Lower lobe of right lung (tissue), 2 donors: ENCODE measurements around the gene AWAT1. TPM values are rescaled to one million over a fixed set of nuclear protein-coding genes. Genes with fewer than 3 reads are reported as not detected.

Experiments used
- ATAC-seq, 2 donors: fragments of 200-7000 bp; cut with Tn5 transposase; one replicate each; pipeline ENCODE4 v1.9.1; 2020 to 2022; ENCODE audit warnings: mild to moderate bottlenecking in 2 of 2, moderate library complexity in 2 of 2
- DNase-seq: peaks from one replicate; pipeline ENCODE4 v3.0.0-alpha.2; 2020
- H3K27ac ChIP-seq: fragments of 200-600 bp; one replicate; pipeline ENCODE4 v1.8.0; 2022
- H3K27me3 ChIP-seq: fragments of 200-600 bp; one replicate; pipeline ENCODE4 v1.8.0; 2022; ENCODE audit warnings: low read depth
- H3K36me3 ChIP-seq: fragments of 200-600 bp; one replicate; pipeline ENCODE4 v1.8.0; 2022; ENCODE audit warnings: mild to moderate bottlenecking
- H3K4me1 ChIP-seq: fragments of 200-600 bp; one replicate; pipeline ENCODE4 v1.8.0; 2022
- H3K4me3 ChIP-seq: fragments of 200-600 bp; one replicate; pipeline ENCODE4 v1.8.0; 2022; ENCODE audit warnings: mild to moderate bottlenecking
- H3K9me3 ChIP-seq: fragments of 200-600 bp; one replicate; pipeline ENCODE4 v1.8.0; 2022
- intact Hi-C: fragments of 100-400 bp; cut with DNase I; formaldehyde crosslinking; loops from one replicate; pipeline ENCODE4 v1.11.0; 2022
- total RNA-seq: library from RNA; stranded (reverse); fragmentation: NEBNext Ultra II Directional; extraction: Animal tissue kit (Norgen Biotek cat#: 25700); gene quantifications from one replicate; pipeline ENCODE4 v1.2.1, GENCODE V29; 2021
- TF ChIP-seq, protein P1 (sequence below): fragments of 200-600 bp; IDR thresholded peaks from one replicate; pipeline ENCODE4 v1.8.0; 2022; ENCODE audit warnings: antibody characterized with exemption, mild to moderate bottlenecking
- donor health status: DM: no; HTN: yes; CAD: no; lungs with severe emphysema.

AWAT1 gene
- total RNA-seq, 1 donor from 2014 or later, result not detected

GRCh38 chrX:70254063-70254400, 19.6 kb downstream of the AWAT1 start:
- no peak overlapping the region for H3K27ac ChIP-seq
- no peak overlapping the region for H3K4me3 ChIP-seq
- no peaks in the 10 kb centered on the region for H3K27me3 ChIP-seq
- TF ChIP-seq, protein P1, sequence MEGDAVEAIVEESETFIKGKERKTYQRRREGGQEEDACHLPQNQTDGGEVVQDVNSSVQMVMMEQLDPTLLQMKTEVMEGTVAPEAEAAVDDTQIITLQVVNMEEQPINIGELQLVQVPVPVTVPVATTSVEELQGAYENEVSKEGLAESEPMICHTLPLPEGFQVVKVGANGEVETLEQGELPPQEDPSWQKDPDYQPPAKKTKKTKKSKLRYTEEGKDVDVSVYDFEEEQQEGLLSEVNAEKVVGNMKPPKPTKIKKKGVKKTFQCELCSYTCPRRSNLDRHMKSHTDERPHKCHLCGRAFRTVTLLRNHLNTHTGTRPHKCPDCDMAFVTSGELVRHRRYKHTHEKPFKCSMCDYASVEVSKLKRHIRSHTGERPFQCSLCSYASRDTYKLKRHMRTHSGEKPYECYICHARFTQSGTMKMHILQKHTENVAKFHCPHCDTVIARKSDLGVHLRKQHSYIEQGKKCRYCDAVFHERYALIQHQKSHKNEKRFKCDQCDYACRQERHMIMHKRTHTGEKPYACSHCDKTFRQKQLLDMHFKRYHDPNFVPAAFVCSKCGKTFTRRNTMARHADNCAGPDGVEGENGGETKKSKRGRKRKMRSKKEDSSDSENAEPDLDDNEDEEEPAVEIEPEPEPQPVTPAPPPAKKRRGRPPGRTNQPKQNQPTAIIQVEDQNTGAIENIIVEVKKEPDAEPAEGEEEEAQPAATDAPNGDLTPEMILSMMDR, result no peak
- no peaks in the 10 kb centered on the region for H3K9me3 ChIP-seq
- intact Hi-C loops, result no loop called here
- no peaks in the 10 kb centered on the region for H3K4me1 ChIP-seq
- no peak for DNase-seq
- no peaks in the 10 kb centered on the region for H3K36me3 ChIP-seq
- ATAC-seq, result no peak

DNA sequence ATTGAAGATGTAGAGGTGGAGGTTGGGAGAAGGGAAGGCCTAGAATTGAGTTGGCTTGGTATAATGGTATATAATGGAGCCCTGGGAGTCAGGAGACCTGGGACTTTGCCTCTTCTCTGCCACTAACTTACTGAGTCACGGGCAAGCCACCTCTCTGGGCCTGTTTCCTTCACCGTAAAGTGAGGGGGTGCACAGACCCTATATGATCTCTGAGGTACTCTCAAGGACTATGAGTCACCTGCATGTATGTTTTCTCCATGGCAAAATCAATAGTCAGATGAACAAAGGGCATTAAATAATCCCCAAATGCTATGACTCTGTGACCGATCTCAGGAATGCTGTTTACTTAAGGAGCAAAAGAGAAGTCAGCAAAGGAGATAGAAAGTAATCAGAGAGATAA, 20.5 kb downstream of the AWAT1 start:
- TF ChIP-seq, protein P1, result no peak
- ATAC-seq (no peak), DNase-seq (no peak)
- Histone ChIP-seq H3K27me3 (no peaks in the 10 kb centered on the region), H3K4me3 (no peak overlapping the region), H3K36me3 (no peaks in the 10 kb centered on the region), H3K27ac (no peak overlapping the region), H3K9me3 (no peaks in the 10 kb centered on the region), H3K4me1 (no peaks in the 10 kb centered on the region)
- intact Hi-C loops, result no loop called here

DNA sequence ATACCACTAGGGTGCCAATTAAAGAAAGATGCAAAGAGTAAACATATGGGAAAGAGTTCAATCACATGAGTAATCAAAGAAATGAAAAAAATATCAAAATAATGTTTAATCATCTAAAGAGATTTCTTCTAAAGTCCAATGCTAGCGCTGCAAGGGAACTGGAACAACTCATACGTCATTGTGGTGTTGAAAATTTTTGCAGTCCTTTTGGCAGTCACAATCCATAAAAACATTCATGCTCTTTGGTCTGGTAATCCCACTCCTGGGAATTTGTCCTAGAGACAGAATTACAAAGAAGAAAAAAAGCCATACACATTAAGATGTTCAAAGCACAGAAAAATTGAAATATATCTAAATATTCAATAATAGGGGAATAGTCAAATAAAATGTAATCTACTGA, 21.0 kb downstream of the AWAT1 start:
- TF ChIP-seq, protein P1, result no peak
- no peak for DNase-seq
- H3K27ac ChIP-seq, result no peak overlapping the region
- no peaks in the 10 kb centered on the region for H3K4me1 ChIP-seq
- H3K4me3 ChIP-seq, result no peak overlapping the region
- H3K27me3 ChIP-seq, result no peaks in the 10 kb centered on the region
- H3K9me3 ChIP-seq, result no peaks in the 10 kb centered on the region
- intact Hi-C loops, result no loop called here
- no peaks in the 10 kb centered on the region for H3K36me3 ChIP-seq
- ATAC-seq, result no peak

GRCh38 chrX:70257423-70258288, 23.2 kb downstream of the AWAT1 start:
- intact Hi-C loops, result no loop called here
- Histone ChIP-seq H3K9me3 (no peaks in the 10 kb centered on the region), H3K4me1 (no peaks in the 10 kb centered on the region), H3K27ac (no peak overlapping the region), H3K4me3 (no peak overlapping the region), H3K27me3 (no peaks in the 10 kb centered on the region), H3K36me3 (no peaks in the 10 kb centered on the region)
- TF ChIP-seq, protein P1, result no peak
- DNase-seq (no peak), ATAC-seq (no peak)

DNA sequence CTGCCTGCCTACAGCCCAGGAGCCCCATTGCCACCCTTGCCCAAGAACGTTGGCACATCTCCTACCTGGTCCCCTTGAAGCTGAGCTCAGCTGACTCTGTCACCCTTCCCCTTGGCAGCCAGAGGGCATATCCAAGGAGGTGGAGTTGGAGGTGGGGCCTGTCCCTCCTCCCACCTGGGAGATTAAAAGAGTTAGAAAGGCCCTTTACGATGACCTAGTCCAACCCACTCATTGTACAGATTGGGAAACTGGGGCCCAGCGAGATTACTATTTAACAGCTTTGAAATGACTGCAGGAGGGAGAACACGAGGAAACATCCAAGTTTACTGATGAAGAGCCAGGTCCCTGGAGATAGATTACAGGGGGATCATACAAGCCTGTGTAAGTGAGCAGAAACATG, 25.6 kb downstream of the AWAT1 start, which contains the start of gene P2RY4:
P2RY4 (minus strand) TSS at position 101 of the 400 bp plus-strand sequence. CDS start 580 bp downstream, outside the sequence.
- no peaks in the 10 kb centered on the region for H3K36me3 ChIP-seq
- intact Hi-C loops, result no loop called here
- ATAC-seq, result no peak
- H3K27me3 ChIP-seq, result no peaks in the 10 kb centered on the region
- H3K4me1 ChIP-seq, result no peaks in the 10 kb centered on the region
- H3K27ac ChIP-seq, result no peak within 1 kb of the TSS
- no peak for DNase-seq
- no peak within 1 kb of the TSS for H3K4me3 ChIP-seq
- TF ChIP-seq, protein P1, result no peak
- H3K9me3 ChIP-seq, result no peaks in the 10 kb centered on the region
